Activated T-cell treated with anti-CD3 and anti-CD28 coated beads, Interleukin-2, amount 50 U/mL, for 48 hours (primary cell): ENCODE measurements around the gene MAPK4.
"Not testable (repeated sequence)": the region's sequence is repeated elsewhere in the genome, so short reads cannot be mapped to it uniquely, and the experiment has no call there.

Experiments used
- DNase-seq, 2 experiments: peaks; one replicate each; pipeline ENCODE4 v3.0.0-alpha.2; 2020

Gene MAPK4

GRCh38 chr18:50775207-50775606 lies 215.3 kb downstream of the MAPK4 start:
- DNase-seq: no peak

- DNase-seq: no peak
These were observed 215.8 kb downstream of the MAPK4 start for GRCh38 chr18:50775726-50776125.

- no peak for DNase-seq
These were observed 216.5 kb downstream of the MAPK4 start for GRCh38 chr18:50776383-50776782.

GRCh38 chr18:50779021-50779420 lies 219.1 kb downstream of the MAPK4 start:
- not testable (repeated sequence) for DNase-seq
